ENCODE measurements around the gene TUBA3D. TPM values are rescaled to one million over a fixed set of nuclear protein-coding genes. Genes with fewer than 3 reads are reported as not detected.
"Not testable (repeated sequence)": the region's sequence is repeated elsewhere in the genome, so short reads cannot be mapped to it uniquely, and the experiment has no call there.

Gene TUBA3D
- total RNA-seq, 1 donor from 2014 or later, result not detected

DNA sequence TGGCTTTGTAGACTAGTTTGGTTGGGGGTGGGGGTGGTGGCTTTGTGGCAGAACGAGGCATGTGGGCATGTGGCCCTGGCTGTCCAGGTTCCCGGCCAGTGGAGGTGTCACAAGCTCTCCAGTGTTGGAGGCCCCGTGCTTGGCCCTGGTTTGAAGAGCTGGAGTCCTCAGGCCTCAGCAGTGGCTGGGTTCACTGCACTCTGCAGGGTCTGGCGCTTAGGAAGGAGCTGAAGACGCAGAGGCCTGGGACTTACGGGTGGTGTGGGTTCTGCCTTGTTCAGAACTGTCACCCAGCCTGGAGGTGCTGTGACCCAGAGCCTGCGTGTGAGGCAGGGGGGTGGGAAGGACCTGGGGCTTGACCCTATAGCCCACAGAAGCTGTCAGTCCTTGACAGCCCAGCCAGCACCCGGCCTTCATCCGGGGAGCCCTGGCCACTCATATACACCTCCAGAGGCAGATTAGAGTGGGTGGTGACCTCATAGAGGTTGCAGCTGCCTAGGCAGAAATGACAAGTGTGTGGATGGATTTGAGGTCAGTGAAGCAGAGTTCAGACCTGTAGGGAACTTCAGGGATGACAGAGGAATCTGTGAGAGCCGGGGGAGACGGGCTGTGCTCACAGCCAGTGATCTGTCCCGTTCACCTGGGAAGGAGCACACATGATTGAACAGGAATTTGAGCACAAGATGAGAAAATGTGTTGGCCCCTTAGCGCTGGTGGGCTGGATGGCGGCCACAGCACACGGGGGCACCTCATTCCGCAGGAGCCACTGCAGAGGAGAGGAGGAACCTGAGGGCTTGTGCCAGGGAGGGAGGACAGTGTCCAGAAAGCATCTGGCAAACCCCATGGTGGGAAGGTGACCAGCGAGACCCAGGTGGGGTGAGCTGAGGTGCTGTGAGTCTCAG lies 36.3 kb downstream of the TUBA3D start:
- not testable (repeated sequence) for DNase-seq (ENCODE audit: extremely low read depth, low read depth, low spot score)

DNA sequence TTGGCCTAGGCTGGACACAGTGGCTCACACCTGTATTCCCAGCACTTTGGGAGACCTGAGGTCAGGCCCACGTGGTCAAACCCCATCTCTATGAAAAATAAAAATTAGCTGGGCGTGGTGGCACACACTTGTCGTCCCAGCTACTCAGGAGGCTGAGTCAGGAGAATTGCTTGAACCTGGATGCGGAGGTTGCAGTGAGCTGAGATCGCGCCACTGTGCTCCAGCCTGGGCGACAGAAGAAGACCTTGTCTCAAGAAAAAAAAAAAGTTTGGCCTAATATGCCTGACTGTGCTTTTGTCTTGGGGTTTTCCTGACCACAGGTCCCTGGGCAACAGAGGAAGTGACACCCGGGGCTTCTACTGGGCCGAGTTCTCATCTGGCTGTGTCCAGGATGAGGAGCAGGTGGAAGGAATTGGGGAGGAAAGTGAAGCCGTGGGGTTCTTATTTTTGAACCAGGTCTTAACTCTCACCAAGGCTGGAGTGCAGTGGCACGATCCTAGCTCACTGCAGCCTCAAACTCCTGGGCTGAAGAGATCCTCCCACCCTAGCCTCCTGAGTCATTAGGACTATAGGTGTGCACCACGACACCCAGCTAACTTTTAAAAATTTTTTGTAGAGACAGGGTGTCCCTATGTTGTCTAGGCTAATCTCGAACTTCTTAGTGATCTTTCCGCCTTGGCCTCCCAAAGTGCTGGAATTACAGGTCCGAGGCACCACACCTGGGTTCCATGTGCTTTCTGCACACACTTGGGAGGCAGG lies 38.7 kb downstream of the TUBA3D start:
- not testable (repeated sequence) for DNase-seq (ENCODE audit: extremely low read depth, low read depth, low spot score)

DNA sequence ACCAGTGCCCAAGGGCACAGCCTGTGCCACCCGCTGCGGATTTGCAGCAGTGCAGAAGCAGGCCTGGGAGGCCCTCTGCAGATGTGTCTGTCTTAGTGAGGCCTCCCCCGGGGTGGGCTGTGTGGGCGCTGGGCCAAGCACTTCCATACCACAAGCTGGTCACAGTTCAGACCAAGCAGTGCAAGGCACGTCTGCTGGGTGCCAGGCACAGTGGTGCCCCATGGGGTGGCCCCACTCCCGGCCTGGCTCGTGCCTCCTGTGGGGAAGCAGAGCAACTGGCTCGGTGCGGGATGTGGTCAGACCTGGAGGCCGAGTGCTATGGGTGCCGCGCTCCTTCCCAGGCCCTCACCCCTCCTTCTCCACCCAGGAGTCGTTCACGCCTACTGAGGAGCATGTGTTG lies 39.3 kb downstream of the TUBA3D start:
- not testable (repeated sequence) for DNase-seq (ENCODE audit: extremely low read depth, low read depth, low spot score)

DNA sequence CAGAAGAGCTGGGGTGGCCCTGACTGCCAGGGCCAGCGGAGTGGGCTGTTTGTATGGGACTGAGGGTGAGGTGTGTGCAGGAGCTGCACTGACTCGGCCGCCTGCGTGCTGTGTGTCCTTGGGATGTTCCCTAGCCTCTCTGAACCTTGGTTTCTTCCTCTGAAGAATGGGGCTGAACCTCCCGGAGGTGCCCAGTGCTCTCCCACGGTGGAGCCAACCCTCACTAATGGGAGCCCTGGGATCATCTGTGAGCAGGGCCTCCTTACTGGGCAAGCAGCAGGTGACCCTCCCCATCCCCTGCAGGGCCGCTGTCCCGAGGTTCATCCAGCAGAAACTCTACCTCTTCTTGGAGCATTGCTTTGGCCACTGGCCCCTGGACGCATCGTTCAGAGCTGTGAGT lies 40.1 kb downstream of the TUBA3D start:
- DNase-seq (ENCODE audit: extremely low read depth, low read depth, low spot score), result no peak

DNA sequence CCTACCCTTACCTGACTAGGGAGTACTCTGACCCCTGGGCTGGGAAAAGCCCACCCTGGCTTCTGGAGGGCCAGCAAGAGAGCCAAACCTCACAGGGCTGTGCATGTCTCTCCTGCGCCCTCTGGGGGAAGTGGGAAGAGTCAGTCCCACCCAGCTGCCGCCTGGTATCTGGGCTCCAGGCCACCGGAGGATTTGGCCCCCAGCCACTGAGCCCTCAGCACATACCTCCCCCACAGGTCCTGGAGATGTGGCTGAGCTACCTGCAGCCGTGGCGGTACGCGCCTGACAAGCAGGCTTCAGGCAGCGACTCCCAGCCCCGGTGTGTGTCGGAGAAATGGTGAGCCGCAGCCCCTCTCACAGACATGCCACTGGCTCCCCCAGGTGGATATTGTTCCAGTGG lies 40.7 kb downstream of the TUBA3D start:
- not testable (repeated sequence) for DNase-seq (ENCODE audit: extremely low read depth, low read depth, low spot score)

DNA sequence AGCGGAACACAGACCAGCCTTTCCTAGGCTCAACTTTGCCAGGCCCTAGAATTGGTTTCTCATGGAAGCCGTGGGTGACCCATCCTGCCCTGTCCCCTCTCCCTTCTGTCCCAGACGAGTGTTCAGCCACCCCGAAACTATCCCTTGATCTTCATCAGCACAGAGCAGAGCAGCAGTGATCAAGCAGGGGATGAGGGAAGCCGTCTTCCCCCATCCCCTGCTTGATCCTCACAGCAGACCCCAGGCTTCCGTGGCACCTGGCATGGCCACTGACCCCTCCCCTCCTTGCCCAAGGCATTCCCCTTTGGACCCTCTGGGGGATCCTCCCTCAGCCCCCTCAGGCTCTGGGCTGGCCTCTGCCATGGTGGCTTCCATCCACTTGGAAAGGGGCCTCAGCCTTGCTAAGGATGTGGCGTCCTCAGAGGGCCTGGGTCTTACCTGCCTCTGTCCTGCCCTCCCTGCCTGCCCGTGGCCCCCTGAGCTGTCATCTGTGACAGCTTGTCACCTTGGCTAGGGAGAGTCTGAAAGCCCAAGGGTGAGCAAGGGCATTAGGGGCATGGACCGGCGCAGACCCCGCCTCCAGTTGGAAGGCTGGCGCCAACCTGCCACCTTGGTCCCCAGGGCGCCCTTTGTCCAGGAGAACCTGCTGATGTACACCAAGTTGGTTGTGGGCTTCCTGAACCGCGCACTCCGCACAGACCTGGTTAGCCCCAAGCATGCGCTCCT lies 41.4 kb downstream of the TUBA3D start:
- no peak for DNase-seq (ENCODE audit: extremely low read depth, low read depth, low spot score)

DNA sequence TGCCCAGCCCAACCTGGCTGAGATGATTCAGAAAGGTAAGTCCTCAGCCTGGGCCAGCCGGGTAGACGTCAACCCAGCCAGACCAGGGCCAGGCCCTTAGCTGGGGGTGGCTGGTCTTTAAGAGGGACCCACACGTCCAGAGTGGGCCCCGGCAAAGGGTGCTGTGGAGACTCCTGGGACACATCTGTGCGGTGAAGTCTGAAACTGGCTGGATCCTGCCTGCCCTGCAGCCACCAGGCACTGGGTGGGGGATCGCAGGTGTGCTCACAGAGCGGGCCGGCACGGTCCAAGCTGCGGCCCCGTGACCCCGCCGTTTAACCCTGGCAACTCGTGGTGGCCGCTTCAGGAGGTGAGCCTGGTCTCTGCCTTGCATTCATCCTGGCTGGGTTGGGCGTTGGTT lies 41.9 kb downstream of the TUBA3D start:
- not testable (repeated sequence) for DNase-seq (ENCODE audit: extremely low read depth, low read depth, low spot score)

DNA sequence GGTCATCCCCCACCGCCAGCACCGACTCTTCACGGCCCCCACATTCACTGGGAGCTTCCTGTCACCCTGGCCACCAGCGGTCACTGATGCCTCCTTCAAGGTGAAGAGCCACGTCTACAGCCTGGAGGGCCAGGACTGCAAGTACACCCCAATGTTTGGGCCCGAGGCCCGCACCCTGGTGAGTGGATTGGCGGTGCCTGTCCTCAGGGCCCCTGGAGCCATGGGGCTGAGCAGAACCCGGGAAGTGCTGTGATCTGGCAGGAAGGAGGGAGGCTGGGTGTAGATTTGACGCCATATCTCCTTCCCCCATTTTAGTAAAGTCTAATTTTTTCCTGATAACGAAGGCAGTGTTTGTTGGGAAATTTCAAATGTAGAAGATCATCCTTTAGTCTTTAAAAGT lies 42.6 kb downstream of the TUBA3D start:
- DNase-seq (ENCODE audit: extremely low read depth, low read depth, low spot score), result not testable (repeated sequence)

DNA sequence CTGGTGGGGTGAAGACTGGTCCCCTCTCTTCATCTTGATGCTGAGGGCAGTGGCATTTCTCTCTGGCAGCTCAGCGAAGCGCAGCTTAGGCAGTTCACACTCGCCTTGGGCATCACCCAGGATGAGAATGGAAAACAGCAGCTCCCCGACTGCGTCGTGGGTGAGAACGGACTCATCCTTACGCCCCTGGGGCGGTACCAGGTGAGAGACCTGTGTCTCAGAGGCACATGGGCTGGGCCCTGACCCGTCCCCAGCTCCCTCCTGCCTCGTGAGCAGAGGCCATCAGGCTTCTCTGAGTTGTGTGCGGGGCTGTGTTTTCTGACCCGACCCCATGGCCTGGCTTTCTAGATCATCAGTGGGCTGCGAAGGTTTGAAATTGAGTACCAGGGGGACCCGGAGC lies 43.5 kb downstream of the TUBA3D start:
- no peak for DNase-seq (ENCODE audit: extremely low read depth, low read depth, low spot score)

DNA sequence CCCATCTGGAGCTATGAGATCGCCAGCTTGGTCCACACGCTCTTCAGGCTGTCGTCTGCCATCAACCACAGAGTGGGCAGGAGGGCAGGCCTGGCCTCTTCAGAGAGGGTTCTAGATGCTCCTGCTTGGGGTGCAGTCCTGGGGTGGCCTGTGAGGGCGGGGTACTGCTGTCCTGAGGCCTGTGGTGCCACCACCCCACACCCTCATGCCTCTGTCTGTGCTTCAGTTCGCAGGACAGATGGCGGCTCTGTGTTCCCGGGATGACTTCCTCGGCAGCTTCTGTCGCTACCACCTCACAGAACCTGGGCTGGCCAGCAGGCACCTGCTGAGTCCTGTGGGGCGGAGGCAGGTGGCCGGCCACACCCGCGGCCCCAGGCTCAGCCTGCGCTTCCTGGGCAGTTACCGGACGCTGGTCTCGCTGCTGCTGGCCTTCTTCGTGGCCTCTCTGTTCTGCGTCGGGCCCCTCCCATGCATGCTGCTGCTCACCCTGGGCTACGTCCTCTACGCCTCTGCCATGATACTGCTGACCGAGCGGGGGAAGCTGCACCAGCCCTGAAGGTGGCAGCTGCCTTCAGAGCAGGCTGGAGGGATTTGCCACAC lies 44.1 kb downstream of the TUBA3D start:
- DNase-seq (ENCODE audit: extremely low read depth, low read depth, low spot score), result not testable (repeated sequence)

DNA sequence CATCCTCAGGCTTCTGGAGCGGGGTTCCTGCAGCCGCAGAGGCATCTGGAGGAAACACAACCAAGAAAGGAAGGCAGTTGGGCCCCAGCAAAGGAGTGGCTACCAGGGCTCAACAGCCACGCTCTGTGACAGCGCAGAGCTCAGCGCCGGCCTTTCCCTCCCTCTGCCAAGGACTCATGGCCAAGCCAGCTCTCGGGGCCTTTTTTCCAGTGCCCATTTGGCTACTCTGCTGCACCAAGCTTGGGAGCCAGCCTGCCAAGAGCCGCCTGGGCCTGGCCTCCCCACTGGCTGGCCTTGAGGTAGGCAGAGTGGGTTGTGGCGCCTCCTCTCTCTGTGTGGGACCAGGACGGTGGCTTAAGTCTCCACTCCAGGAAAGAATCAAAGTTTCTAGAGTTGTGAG lies 44.6 kb downstream of the TUBA3D start:
- DNase-seq (ENCODE audit: extremely low read depth, low read depth, low spot score), result no peak

DNA sequence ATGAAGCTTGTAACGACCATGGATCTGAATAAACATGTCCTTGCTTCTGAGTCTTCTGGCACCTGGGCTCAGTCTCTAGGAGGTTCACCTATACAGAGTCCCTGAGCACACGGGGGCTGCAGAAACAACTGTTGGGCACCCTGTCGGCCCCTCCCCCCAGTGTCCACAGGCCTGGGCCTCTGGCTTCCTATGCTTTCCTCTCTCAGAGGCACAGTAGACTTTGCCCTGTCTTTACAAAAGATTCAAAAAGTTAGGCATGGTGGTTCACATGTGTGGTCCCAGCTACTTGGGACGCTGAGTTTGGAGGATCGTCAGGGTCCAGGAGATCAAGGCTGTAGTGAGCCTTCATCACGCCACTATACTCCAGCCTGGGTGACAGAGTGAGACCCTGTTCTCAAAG lies 45.6 kb downstream of the TUBA3D start:
- DNase-seq (ENCODE audit: extremely low read depth, low read depth, low spot score), result not testable (repeated sequence)

DNA sequence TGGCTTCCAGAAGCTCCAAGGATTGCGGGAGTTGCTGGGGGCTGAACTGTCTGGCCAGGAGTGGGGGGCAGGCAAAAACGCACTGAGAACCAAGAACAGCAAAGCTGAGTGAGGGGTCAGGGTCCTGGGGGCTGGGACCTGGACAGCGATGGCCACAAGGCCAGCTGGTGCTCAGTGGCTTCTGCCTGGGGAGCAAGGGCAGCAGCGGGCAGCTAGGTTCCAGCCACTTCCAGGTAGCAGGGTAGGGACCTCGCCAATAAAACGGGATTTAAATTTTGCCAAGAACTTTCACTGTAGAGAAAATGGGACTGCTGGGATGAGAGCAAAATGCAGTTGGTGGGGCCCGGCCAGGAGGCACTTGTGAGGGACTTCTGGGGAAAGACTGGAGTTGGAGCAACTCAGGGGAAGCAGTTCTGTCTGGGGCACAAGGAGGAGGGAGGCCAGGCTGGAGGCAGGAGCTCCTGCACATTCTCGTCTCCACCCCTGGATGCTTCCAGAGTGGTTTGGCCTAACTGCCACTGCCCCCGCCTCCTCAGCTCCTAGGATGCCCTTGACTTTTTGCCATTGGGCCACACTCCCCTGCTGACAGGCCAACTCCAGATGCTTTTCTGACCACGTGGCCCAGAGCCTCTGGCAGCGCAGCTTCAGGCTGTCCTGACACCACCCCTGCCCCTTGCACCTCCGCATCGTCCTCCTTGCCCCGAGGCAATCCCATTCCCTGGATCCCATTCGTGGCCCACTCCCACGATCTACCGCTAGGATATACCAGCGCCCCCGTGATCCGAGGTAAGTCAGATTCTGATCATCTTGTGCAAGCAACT lies 46.3 kb downstream of the TUBA3D start:
- no peak for DNase-seq (ENCODE audit: extremely low read depth, low read depth, low spot score)

DNA sequence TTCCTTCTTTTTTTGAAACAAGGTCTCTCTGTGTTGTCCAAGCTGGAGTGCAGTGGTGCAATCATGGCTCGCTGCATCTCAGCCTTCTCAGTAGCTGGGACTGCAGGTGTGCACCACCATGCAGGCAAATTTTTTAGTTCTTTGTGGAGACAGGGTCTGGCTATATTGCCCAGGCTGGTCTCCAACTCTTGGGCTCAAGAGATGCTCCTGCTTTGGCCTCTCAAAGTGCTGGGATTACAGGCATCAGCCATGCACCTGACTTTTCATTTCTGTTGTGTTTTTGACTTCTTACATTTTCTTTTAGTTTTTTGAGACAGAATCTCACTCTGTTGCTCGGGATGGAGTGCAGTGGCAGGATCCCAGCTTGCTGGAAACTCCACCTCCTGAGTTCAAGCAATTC lies 49.3 kb downstream of the TUBA3D start:
- DNase-seq (ENCODE audit: extremely low read depth, low read depth, low spot score), result not testable (repeated sequence)

DNA sequence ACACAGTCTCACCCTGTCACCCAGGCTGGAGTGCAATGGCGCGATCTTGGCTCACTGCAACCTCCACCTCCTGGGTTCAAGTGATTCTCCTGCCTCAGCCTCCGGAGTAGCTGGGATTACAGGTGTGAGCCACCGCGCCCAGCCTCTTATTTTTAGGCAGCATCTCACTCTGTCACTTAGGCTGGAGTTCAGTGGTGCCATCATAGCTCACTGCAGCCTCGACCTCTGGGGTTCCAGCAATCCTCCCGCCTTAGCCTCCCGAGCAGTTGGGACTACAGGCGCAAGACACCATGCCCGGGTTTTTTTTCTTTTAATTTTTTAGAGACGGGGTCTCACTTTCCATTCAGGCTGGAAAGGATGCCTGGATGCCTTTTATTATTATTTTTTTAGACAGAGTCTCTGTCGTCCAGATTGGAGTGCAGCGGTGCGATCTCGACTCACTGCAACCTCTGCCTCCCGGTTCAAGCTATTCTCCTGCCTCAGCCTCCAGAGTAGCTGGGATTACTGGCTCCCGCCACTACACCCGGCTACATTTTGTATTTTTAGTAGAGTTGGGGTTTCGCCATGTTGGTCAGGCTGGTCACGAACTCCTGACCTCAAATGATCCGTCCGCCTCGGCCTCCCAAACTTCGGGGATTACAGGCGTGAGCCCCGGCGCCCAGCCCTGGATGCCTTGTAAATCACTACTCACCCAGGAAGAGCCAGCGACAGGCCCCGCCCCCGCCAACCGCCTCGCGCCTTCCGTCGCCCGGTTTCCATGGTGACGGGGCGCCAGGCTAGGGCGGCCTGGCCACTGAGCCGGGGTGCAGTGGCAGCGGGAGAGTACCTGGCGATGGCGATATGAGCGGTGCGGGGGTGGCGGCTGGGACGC lies 51.4 kb downstream of the TUBA3D start, which contains the start of gene CCDC74A:
CCDC74A (plus strand) TSS at position 758 of the 871 bp plus-strand sequence; CDS start at position 841, 83 bp downstream.
- DNase-seq (ENCODE audit: extremely low read depth, low read depth, low spot score), result not testable (repeated sequence)

DNA sequence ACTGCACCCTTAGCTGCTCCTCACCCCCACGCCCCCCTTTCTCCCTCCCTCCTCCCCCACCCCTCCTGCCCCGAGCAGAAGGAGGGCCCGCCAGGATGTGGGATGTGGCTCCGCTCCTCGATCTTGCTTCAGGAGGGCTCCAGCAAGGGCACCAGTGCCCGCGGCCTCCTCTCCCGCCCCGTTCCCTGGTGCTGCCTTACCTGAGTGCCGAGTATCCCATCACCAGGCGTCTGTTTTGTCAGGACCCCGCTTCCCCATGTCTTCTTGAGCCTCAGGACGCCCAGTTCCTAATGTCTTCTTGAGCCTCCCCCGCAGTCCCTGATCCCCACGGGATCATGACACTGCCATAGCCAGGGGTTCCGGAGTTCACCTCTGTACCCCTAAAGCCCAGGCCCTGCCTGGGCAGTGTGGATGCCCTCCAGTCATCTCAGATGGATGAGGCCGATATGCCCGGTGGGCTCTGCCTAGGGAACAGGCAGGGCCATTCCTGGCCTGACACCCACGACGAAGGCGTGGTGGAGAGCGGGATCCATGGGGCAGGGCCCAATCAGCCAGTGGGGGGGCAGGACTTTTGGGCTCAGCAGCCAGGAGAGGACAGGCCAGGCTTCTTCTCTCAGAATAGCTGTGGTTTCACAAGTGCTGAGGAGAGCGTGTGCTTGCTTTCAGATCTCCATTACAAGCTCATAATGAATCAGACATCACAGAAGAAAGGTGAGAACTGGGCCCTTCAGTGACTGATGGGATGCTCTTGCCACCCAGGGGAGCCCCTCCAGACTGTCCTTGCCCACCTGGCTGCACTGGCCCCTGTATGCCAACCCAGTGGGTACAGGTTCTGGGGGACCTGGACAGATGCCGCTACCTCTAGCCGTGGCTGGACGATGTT lies 53.3 kb downstream of the TUBA3D start:
- not testable (repeated sequence) for DNase-seq (ENCODE audit: extremely low read depth, low read depth, low spot score)

DNA sequence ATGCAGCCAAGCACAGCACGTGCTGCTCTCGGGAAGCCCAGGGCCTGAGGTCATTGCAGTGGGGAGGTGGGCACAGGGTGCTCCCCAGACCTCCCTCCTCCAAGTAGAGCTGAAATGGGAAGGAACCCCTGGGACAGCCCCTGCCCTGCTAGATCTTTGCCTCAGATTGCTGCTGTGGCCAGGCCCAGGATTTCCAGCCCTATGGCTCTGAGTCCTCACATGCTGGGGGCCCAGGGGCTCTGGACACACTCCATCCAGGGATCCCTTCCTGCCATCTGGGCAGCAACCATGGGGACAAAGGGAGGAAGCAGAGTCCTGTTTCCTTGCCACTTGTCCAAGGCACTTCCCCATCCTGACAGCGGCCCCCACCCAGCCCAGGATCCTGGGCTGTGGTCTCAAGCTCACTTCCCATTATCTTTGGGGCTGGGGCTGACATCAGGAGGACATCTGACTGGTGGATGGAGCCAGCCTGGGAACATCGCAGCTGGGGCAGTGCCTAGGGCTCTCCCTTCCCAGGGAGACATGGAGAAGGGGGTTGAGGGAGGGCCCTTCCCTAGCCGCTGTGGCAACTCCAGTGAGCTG lies 54.0 kb downstream of the TUBA3D start:
- DNase-seq (ENCODE audit: extremely low read depth, low read depth, low spot score), result not testable (repeated sequence)
